Effector CD8-positive, alpha-beta T cell (primary cell): Measurements from ENCODE around the gene FADS2.

Source experiments
- DNase-seq: peaks from one replicate; lab custom pipeline; 2025; lab: John Stamatoyannopoulos, UW

Gene FADS2

DNA sequence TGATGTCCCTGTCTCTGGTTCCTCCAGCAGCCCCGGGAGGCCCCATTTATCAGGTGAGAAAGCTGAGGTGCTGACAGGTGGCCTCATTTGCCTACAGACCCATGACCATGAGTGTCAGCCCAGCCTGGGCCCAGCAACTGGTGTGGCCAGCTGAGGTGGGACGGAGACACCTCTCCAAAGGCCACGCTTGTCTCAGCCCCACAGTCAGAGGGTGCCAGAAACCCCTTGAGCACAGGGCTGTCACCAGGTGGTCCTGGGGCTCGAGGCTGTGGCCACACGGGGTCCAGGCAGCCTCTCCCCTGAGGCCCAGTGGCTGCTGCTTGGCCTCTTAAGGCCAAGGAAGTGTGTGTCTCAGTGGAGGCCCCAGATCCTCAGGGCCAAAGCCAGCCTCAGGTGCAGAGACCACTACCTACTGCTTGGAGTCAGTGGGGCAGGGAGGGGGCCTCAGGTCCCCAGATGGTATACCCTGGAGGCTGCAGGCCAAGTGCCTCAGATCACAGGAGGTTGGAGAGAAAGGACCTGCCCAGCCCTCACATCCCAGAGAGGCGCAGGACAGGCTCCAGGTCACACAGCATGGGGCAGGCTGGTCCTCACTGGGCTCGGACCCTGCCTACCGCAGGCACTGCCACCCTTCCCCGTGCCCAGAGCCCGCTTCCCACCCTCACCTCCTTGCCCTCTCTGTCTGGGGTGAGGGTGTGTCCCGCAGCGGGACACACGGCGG, 77.9 kb downstream of the FADS2 start:
- no peak for DNase-seq

DNA sequence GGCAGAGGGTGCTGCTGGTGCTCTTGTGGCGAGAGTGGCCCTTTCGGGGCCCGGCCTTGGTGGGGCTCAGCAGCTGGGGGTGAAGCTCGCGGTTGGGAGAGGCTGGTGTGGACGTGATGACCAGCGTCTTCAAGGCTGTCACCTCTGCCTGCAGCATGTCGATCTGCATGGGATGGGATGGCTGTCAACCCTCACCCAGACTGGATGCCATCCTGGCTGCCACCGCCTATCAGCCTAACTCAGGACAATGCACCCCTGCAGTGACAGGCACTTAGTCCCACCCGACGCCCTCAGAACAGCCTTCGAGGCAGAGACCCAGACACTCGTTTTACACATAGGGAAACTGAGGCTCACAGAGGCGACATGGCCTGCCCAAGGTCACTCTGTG, 78.4 kb downstream of the FADS2 start:
- DNase-seq, result no peak

DNA sequence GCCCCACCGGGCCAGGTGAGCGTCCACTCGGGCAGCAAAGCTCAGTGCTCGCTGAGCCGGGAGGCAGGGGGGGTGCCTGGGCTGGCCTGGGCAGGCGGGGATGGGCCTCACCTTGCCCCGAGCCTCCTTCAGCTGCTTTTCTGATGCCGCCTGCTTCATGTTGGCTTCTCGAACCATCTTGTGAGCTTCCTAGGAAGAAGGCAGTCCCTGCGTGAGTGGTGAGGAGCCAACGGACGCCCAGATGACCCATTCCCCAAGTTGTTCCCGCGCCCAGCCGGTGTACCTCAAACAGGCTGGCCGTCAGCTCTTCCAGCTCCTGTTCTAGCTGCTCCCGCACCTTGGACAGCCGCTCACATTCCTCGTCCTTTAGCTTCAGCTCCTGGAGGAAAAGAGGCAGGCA, 79.2 kb downstream of the FADS2 start:
- no peak for DNase-seq

DNA sequence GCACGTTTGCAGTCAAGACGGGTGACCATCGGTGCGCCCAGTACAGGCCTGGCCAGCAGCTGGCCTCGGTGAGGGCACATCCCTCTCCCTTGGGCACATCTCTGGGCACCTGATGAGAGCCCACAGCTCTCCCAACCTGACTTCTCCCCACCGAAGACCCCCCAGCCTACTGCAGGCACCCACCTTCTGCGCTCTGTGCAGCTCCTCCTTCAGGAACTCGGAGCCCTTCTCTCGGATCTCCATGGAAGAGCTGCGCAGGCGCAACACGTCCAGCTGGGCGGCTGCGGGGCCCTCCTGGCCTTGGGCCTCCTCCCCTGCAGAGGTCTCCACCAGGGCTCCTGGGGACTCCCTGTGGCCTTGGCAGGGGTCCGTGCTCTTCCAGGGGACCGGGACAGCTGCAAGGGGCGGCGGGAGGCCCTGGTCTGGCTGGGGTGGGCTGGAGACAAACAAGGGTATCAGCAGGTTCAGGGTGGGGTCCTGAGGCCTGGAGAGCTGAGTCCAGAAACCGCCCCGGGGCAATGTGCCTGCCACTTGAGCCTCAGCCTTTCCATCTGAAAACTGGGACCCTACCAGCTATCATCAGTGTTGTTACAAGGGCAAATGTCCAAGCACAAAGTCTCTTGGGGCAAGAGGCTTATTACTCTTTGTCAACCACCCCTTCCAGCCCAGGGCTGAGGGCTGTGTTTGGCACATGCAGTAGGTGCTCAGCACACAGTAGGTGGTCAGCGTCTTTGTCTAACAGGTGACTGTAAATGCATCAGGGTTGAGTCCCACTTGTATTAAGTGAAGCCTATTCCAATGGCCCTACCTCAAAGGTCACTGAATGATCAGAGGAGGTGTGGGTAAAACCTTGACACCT, 80.0 kb downstream of the FADS2 start:
- DNase-seq, result no peak

DNA sequence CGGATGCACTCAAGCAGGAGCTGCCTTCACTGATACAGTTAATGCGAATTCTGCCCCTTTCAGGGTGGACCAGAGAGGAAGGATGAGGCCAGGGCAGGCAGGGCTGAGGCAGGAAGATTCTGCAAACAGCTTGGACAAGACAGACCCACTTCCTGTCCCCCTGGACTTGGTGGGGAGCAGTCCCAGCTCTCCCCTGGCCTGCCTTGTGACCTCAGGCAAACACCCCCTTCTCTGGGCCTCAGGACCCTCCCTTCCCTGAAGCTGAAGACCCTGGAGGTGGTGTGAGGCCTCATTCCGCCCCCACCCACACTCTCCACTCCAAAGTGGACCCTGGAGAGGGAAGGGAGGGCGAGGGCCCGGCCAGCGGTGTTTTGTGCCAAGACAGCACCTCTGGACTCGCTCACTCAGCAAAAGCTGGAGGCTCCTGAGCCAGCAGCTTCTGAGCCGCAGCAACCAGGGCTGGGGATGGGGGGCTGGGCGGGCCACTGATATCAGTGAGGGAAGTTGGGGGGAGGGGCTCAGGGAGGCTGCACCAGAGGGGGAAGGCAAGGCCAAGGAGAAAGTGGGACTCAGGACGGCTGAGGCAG, 80.7 kb downstream of the FADS2 start:
- DNase-seq, result no peak

DNA sequence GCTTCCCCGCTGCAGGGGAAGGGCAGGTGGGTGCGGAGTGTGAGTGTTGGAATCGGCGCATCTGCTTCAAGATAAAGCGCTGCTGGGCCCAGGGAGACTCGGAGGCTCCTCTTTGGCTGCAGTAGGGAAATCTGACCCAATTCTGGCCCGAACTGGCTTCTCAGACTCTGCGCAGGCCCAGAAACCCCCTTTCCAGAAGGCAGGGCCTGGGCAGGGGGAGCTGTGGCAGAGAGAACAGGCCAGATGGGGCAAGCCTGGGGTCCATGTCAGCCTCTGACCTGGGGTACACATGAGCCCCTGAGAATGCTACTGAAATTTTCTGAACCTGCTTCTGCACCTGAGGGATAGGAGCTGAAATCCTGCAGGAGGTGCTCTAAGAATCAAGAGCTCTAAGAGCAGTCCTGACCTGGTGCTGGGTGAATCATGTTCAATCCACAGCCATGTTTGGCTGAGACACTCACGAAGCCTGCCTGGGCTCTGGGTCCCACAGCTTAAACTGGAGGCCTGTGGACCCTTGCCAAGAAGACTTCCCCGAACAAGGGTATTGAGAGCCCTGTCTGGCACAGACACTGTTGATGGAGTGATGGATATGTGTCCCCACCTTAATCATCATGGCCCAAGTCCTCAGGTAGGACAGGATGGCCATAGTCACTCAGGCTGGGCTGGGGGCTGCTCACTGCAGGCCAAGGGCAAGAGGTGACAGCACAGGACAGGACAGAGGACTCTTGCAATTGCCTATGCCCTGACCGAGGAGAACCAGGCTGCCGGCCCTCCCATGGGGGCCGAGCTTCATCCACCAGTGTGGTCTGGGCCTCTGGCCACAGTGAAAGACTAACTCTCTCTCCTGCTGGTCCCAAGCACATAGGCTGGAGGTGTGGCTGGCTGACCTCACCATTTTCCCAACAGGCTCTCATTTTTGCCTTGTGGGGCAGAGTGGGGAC, 82.4 kb downstream of the FADS2 start:
- no peak for DNase-seq

DNA sequence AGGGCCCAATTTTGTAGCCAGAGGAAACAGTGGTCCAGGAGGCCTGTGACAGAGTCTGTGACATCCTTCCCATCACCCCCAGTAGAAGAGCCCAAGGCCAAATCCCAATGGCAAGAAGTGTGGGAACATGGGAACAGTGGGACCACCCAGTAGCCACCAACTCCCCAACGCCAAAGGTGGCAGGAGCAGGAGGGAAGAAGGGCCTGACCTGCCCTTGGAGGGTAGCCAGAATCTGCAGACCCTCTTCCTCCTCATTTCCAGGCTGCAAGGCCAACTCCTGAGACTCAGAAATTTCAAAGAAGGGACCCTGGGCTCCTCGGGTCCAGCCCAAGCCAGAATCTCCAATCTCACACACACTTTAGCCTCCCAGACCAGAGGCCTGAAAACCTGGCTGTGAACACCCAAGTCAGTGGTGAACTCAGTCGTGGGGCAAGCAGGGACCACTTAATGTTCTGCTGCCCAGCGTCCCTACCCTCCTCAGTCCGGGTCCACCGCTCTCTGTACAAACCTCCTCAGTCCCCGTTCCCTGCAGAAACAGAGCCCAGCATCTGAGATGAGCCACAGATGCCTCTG, 83.1 kb downstream of the FADS2 start:
- DNase-seq, result no peak

DNA sequence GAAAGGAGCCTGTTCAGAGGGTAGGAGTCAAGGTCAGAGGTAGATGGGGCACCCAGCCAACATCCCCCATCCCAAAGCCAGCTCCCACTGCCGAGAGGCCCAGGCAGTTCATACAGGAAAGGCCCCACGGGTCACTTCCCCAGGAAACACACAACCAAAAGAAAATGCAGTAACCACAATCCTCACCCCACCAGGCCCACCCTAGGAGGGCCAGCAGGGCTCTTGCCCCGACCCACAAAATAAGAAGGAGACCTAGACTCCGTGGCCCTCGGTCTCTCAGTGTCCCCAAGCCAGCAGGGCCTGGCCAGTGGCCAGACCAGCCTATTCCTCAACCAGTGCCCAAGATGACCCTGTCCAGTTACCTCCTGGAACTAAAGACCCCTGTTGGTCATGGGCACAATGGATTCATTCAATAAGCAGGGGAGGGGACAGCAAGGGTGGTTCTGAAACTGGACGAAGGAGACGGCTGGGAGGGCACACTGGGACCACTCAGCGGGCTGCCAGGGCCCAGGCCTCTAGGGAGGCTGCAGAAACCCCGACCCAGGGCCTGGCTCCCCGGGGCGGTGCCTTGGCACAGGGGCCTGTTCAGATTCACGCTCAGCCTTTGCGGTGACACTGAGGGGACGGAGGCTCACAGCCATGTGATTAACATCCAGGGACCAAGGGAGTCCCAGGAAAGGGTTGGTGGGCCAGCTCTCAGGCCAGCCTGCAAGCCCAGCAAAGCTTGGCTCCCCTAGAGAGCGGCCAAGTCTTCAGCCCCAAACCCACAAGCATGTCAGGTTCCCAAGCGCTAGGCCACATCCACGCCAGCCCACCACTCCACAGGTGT, 83.8 kb downstream of the FADS2 start:
- no peak for DNase-seq

DNA sequence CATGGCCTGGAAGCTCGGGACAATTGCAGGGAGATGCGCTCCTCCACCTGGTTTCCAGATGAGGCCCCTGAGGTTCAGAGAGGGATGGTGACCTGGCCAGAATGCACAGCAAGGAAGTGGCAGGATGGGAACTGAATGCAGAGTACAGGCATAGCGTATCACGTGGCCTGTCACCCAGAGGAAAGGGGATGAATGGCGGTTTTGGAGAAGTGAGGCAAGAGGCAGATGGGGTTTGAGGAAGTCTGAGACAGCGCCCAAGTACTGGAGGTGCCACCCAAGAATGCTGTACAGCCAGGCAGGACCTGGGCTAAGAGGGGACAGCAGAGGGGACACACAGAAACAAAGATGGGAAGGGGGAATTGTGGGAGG, 84.4 kb downstream of the FADS2 start:
- no peak for DNase-seq

DNA sequence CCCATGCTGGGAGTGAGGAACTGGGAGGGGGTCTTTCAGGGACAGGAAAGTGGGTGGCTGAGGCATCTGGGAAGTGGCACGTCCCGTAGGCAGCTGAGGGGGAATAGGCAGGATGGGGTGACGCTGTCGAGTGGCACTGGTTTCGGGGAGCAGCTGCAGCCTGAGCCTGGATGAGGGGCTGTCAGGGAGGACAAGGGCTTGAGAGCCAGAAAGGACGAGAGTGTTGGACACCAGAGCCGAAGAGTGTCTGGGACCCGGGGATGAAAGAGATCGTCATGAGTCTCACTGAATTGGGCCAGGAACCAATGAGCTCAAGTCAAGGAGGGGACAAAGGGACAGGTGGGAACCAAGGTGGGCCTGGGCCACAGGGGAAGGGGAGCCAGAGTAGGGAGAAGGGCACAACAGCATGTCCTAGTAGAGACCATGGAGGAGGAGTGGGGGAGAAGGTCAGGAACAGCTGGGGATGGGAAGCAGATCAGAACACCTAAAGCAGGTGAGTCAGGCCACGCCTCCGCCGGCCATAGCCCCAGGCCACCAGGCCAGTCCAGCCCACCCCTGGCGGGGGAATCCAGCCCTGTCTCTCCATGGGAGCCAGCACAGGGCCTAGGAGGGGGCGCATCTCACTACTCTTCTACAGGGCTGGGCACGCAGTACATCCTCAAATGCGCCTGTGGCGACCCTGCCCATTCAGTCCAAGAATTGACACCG, 85.0 kb downstream of the FADS2 start:
- DNase-seq, result no peak

DNA sequence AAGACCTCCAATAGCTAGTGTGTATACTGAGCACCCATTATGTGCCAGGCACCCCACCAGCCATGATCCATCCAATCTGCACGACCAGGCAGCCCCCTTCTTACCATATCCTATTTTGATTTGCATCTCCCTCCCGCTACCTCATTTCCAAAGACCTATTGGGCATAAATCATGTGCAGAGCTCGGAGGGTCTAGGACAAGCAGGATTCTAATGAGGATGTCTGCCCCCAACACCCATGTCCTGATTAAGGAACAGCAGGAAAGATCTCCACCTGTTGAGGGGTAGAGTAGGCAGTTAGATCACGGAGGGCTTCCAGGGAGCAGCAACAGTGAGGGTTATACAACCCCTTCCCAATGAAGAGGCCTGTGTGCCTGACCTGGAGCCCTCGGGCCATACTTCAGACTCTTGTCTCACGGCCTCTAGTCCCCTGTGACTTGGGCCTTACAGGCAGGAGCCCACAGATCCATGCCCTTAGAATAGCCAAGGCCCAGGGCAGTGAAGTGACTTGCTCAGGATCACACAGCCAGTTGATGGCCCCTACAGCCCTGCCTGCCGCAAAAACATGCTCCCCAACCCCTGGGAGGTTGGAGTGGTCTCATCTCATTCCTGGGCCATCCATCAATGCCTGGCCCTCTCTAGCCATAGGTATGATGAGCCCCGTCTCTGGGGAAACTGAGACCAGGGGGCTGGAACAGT, 85.7 kb downstream of the FADS2 start:
- DNase-seq, result no peak

DNA sequence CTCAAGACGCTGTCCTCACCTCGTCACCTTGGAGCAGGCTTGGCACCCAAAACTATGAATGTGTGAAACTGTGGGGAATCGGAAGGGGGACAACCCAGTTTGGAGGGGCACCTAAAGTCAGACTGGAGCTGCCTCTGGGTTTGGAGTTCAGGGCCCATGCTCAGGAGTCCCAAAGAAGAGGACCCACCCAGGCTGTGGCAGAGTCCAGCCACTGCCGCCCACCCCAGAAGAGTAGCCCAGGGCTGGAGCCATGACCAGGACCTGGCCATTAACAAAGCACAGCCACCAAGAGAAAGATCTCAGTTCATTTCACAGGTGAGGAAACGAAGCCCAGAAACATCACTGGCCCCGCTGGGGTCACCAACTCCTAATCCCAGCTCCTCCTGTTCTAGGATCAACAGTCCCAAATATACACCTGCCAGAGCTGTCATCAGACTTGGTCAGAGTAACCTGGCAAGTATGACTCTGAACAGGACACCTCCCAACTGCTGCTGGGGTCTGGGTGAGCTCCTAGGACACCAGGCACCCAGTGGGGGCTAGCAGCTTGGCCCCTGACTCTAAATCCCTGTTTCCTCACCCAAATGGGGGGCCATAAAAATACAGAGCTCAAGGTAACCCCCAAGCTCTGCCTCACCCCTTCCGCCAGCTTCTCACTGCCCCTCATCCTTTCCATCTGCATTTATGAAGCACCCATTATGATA, 86.5 kb downstream of the FADS2 start:
- no peak for DNase-seq

DNA sequence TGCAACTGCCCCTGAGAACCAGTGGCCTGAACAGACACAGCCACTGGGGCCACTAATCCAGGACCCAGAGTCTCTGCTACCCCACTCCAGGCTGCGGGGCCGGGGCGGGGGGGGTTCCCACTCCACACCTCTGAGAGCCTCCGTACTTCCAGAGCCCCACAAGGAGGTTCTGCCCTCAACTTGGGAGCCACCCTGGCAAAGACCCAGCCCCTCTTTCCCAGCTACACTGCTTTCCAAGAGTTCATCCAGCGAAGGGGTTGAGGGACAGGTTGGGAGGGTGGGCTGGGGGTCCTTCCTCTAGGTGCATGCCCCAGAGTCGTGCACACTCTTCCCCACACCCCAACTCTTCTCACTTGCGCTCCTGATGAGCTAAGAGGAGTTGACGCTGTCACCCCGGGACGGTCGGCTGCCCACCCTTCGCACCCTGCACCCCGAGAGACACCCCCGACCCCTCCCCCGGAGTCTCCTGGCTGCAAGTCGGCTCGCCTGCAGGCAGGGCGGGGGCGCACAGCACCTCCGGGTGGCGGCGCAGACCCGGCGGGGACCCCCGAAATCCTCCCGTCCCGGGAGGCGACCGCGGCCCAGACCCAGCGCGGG, 88.7 kb downstream of the FADS2 start:
- DNase-seq, result no peak
